ENCODE results near the gene KIF26A.

- no peak for TF ChIP-seq CTCF (IDR thresholded peaks at IDR 0.05)
- no peak for TF ChIP-seq EP300 (IDR thresholded peaks at IDR 0.05; ENCODE audit: borderline replicate concordance in 1 of 2, low read depth in 1 of 2, low read length in 1 of 2)
- TF ChIP-seq TCF12 (IDR thresholded peaks at IDR 0.05): no peak
- TF ChIP-seq POLR2AphosphoS5 (IDR thresholded peaks at IDR 0.05; ENCODE audit: low read depth, low read length): no peak
- no peak for TF ChIP-seq FOXJ3 (CRISPR knock-in tag; IDR thresholded peaks at IDR 0.05)
- TF ChIP-seq RFX5 (IDR thresholded peaks at IDR 0.05; ENCODE audit: low read length): no peak
- TF ChIP-seq REST (IDR thresholded peaks at IDR 0.05; ENCODE audit: low read depth, low read length): no peak
Measured at GRCh38 chr14:104103061-104103445, 35.3 kb upstream of the KIF26A start.

Measured in SK-N-SH (cell line).